HEK293 (cell line): ENCODE results near the gene SH3GL2.

Experiments used
- CTCF ChIA-PET: fragments of 350-600 bp; formaldehyde crosslinking; extraction: SDS; loops from one replicate; lab custom pipeline; 2021; ENCODE audit warnings: antibody characterized with exemption; lab: Yijun Ruan, JAX
- POLR2A ChIA-PET: fragments of 300-600 bp; formaldehyde crosslinking; extraction: SDS; loops from one replicate; lab custom pipeline; 2020; ENCODE audit warnings: antibody characterized with exemption, inconsistent platforms; lab: Yijun Ruan, JAX
- H3K27ac ChIP-seq: fragments of 200-500 bp; sonication (Bioruptor generic); 2 replicates; pipeline ENCODE4 v1.5.1; 2014; ENCODE audit warnings: low read depth, low read length, control low read depth, inconsistent platforms; ENCODE audit errors: extremely low read depth
- H3K36me3 ChIP-seq, 2 experiments: fragments of 200-500 bp in 1 of 2; sonication (Bioruptor generic) in 1 of 2; 1 replicate in 1 of 2; 2 replicates in 1 of 2; pipeline ENCODE4 v1.5.1; 2014 to 2017; ENCODE audit warnings: inconsistent platforms in 2 of 2, low read length in 2 of 2; ENCODE audit not compliant: control insufficient read depth in 2 of 2, insufficient read depth in 1 of 2
- H3K4me1 ChIP-seq: fragments of 200-500 bp; sonication (Bioruptor generic); 2 replicates; pipeline ENCODE4 v1.5.1; 2014; ENCODE audit warnings: mild to moderate bottlenecking, low read length, inconsistent platforms; ENCODE audit not compliant: control insufficient read depth, insufficient read depth
- H3K4me3 ChIP-seq: 2 replicates; pipeline ENCODE4 v1.5.1; 2011; ENCODE audit warnings: low read depth, mild to moderate bottlenecking, control low read depth, low read length, moderate library complexity
- H3K9me3 ChIP-seq: fragments of 200-500 bp; sonication (Bioruptor generic); 2 replicates; pipeline ENCODE4 v1.5.1; 2014; ENCODE audit warnings: low read depth, low read length, inconsistent platforms; ENCODE audit not compliant: control insufficient read depth, insufficient read depth
- ATF2 ChIP-seq: fragments of 450-650 bp; formaldehyde crosslinking; IDR thresholded peaks from 2 replicates; pipeline ENCODE4 v1.5.1; 2016; ENCODE audit warnings: missing biosample characterization, missing genetic modification characterization, low read depth
- BCL11A ChIP-seq: fragments of 450-650 bp; formaldehyde crosslinking; IDR thresholded peaks from 2 replicates; pipeline ENCODE4 v1.5.1; 2016; ENCODE audit warnings: low read depth, missing biosample characterization, missing genetic modification characterization
- FEZF1 ChIP-seq: fragments of 450-650 bp; formaldehyde crosslinking; IDR thresholded peaks from 2 replicates; pipeline ENCODE4 v1.5.1; 2016; ENCODE audit warnings: missing biosample characterization, missing genetic modification characterization
- GLIS1 ChIP-seq: fragments of 450-650 bp; formaldehyde crosslinking; IDR thresholded peaks from 2 replicates; pipeline ENCODE4 v1.5.1; 2016; ENCODE audit warnings: missing biosample characterization, missing genetic modification characterization
- HOXD13 ChIP-seq: sonication (generic); formaldehyde crosslinking; IDR thresholded peaks from 2 replicates; pipeline ENCODE4 v1.8.0; 2022; ENCODE audit warnings: missing genetic modification reagents, borderline replicate concordance
- KLF16 ChIP-seq: fragments of 450-650 bp; formaldehyde crosslinking; IDR thresholded peaks from 2 replicates; pipeline ENCODE4 v1.5.1; 2017; ENCODE audit warnings: missing biosample characterization, missing genetic modification characterization
- OSR2 ChIP-seq: fragments of 450-650 bp; formaldehyde crosslinking; IDR thresholded peaks from 2 replicates; pipeline ENCODE4 v1.5.1; 2016; ENCODE audit warnings: missing biosample characterization, missing genetic modification characterization
- PRDM1 ChIP-seq: fragments of 450-650 bp; formaldehyde crosslinking; IDR thresholded peaks from 2 replicates; pipeline ENCODE4; 2016; ENCODE audit warnings: missing biosample characterization, missing genetic modification characterization
- PRDM2 ChIP-seq: fragments of 450-650 bp; formaldehyde crosslinking; IDR thresholded peaks from 2 replicates; pipeline ENCODE4 v1.5.1; 2016; ENCODE audit warnings: missing biosample characterization, missing genetic modification characterization, borderline replicate concordance
- SALL2 ChIP-seq: fragments of 450-650 bp; formaldehyde crosslinking; IDR thresholded peaks from 2 replicates; pipeline ENCODE4 v1.5.0; 2017; ENCODE audit warnings: missing biosample characterization, mild to moderate bottlenecking, missing genetic modification characterization, borderline replicate concordance
- ZBTB1 ChIP-seq: fragments of 450-650 bp; formaldehyde crosslinking; IDR thresholded peaks from 2 replicates; pipeline ENCODE4 v1.5.1; 2016; ENCODE audit warnings: missing biosample characterization, missing genetic modification characterization
- ZNF148 ChIP-seq: fragments of 450-650 bp; formaldehyde crosslinking; IDR thresholded peaks from 2 replicates; pipeline ENCODE4 v1.5.0; 2017; ENCODE audit warnings: missing biosample characterization, missing genetic modification characterization, borderline replicate concordance
- ZNF174 ChIP-seq: fragments of 450-650 bp; formaldehyde crosslinking; IDR thresholded peaks from 2 replicates; pipeline ENCODE4 v1.5.0; 2017; ENCODE audit warnings: missing biosample characterization, mild to moderate bottlenecking, missing genetic modification characterization
- ZNF23 ChIP-seq: fragments of 450-650 bp; formaldehyde crosslinking; IDR thresholded peaks from 2 replicates; pipeline ENCODE4 v1.5.1; 2016; ENCODE audit warnings: missing biosample characterization, missing genetic modification characterization, borderline replicate concordance
- ZNF239 ChIP-seq: fragments of 450-650 bp; formaldehyde crosslinking; IDR thresholded peaks from 2 replicates; pipeline ENCODE4 v1.5.1; 2016; ENCODE audit warnings: missing biosample characterization, missing genetic modification characterization
- ZNF266 ChIP-seq: fragments of 450-650 bp; formaldehyde crosslinking; IDR thresholded peaks from 2 replicates; pipeline ENCODE4 v1.5.1; 2016; ENCODE audit warnings: missing biosample characterization, missing genetic modification characterization, low read depth
- ZNF311 ChIP-seq: fragments of 450-650 bp; formaldehyde crosslinking; IDR thresholded peaks from 2 replicates; pipeline ENCODE4 v1.5.1; 2017; ENCODE audit warnings: missing biosample characterization, missing genetic modification characterization, borderline replicate concordance
- ZNF37A ChIP-seq: fragments of 450-650 bp; IDR thresholded peaks from 2 replicates; pipeline ENCODE4 v1.5.1; 2018; ENCODE audit warnings: missing biosample characterization, missing genetic modification characterization
- ZNF549 ChIP-seq: fragments of 450-650 bp; IDR thresholded peaks from 2 replicates; pipeline ENCODE4 v1.5.1; 2018; ENCODE audit warnings: missing biosample characterization, missing genetic modification characterization, mild to moderate bottlenecking, inconsistent platforms, moderate library complexity
- ZNF596 ChIP-seq: fragments of 450-650 bp; IDR thresholded peaks from 2 replicates; pipeline ENCODE4 v1.5.0; 2018; ENCODE audit warnings: missing biosample characterization, mild to moderate bottlenecking, missing genetic modification characterization, moderate library complexity
- ZNF76 ChIP-seq: fragments of 450-650 bp; formaldehyde crosslinking; IDR thresholded peaks from 2 replicates; pipeline ENCODE4; 2016; ENCODE audit warnings: low read depth, missing biosample characterization, missing genetic modification characterization, borderline replicate concordance
- ZXDB ChIP-seq: fragments of 450-650 bp; formaldehyde crosslinking; IDR thresholded peaks from 2 replicates; pipeline ENCODE4 v1.5.1; 2016; ENCODE audit warnings: missing biosample characterization, missing genetic modification characterization

SH3GL2 gene

DNA sequence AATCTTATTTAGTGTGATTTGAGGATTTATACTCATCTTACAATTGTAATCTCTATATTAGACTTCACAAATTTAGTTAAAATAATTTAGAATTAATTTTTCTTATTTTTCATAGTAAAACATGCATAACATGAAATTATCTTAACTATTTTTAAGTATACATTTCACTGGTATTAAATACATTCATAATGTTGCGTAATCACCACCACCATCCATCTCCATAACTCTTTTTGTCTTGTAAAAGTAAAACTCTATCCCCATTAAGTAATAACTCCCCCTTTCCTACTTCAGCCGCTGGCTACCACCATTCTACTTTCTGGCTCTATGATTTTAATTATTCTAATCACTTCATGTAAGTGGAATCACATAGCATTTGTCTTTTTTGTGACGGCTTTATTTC, 193.4 kb downstream of the SH3GL2 start:
- POLR2A ChIA-PET: no interaction called here
- Histone ChIP-seq H3K27ac (no peak overlapping the region), H3K4me1 (no peaks in the 10 kb centered on the region), H3K9me3 (no peaks in the 10 kb centered on the region), H3K36me3 (no peaks in the 10 kb centered on the region), H3K4me3 (no peak overlapping the region)
- CTCF ChIA-PET: interaction anchor here (0.5 kb wide), 1 partner anchor 68 kb away, joined by 4 read pairs; no protein-coding TSS in a partner anchor
- TF ChIP-seq BCL11A (no peak), ZNF596 (tag by site-specific recombination) (no peak), ZNF174 (tag by site-specific recombination) (no peak), ZNF23 (tag by site-specific recombination) (no peak), ZNF148 (no peak), ATF2 (tag by site-specific recombination) (no peak), OSR2 (tag by site-specific recombination) (no peak), PRDM1 (no peak)

DNA sequence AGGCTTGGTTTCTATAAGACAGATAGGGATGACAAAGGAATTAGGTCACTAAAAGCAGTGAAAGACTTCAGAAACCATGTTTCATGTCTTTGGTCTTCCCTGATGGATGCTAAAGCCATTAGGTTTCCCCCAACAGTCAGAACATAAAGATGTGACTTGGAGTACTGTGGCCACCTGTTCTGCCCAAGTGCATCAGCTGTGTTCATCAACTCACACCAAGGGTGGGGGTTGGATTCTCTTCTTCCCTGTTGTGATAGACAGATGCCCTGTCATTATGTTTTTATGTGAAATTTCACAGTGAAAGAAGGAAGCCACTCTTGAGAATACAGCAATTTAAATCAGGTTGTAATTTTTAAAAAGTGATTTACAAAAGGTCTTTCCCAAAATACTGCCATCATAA, 196.8 kb downstream of the SH3GL2 start:
- Histone ChIP-seq H3K4me3 (no peak overlapping the region), H3K36me3 (no peaks in the 10 kb centered on the region), H3K27ac (no peak overlapping the region), H3K4me1 (no peaks in the 10 kb centered on the region), H3K9me3 (no peaks in the 10 kb centered on the region)
- ChIA-PET POLR2A (no interaction called here), CTCF (no interaction called here)
- TF ChIP-seq GLIS1 (tag by site-specific recombination): no peak
- no peak for TF ChIP-seq FEZF1 (tag by site-specific recombination)
- no peak for TF ChIP-seq SALL2 (tag by site-specific recombination)
- TF ChIP-seq ZNF37A: no peak
- TF ChIP-seq KLF16 (tag by site-specific recombination): no peak
- no peak for TF ChIP-seq ZNF76 (tag by site-specific recombination)
- TF ChIP-seq PRDM2 (tag by site-specific recombination): no peak
- no peak for TF ChIP-seq ZXDB (tag by site-specific recombination)
- TF ChIP-seq ZNF549 (tag by site-specific recombination): no peak
- TF ChIP-seq ZNF266: no peak
- TF ChIP-seq ZBTB1: no peak
- TF ChIP-seq HOXD13 (CRISPR knock-in tag): no peak
- no peak for TF ChIP-seq ZNF311 (tag by site-specific recombination)
- TF ChIP-seq ZNF239 (tag by site-specific recombination): no peak
